ENCODE results near the gene NANOS2.
"Not testable (repeated sequence)": the region's sequence is repeated elsewhere in the genome, so short reads cannot be mapped to it uniquely, and the experiment has no call there.

NANOS2 gene

GRCh38 chr19:45927565-45928261 is 13.1 kb upstream of the NANOS2 start:
- peak; percentile 85 to 87 for DNase-seq

DNA sequence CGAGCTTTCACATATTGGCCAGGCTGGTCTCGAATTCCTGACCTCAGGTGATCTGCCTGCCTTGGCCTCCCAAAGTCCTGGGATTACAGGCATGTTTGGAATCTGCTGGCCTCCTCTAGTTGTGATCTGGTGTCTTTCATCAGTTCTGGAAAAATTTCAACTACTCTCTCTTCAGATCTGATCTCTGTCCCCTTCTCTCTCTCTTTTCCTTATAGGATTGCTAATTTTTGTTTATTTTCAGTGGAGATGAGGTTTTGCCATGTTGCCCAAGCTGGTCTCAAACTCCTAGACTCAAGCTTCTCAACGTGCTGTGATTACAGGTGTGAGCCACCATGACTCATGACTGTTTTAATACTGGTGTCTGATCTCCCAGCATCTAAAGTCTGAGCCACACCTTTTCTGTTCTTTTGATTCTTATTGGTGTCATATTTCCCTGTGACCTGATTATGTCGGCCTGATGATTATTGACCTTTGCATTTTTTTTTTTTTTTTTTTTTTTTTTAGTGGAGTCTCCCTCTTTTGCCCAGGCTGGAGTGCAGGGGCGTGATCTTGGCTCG is 10.4 kb upstream of the NANOS2 start:
- DNase-seq, result no peak

DNA sequence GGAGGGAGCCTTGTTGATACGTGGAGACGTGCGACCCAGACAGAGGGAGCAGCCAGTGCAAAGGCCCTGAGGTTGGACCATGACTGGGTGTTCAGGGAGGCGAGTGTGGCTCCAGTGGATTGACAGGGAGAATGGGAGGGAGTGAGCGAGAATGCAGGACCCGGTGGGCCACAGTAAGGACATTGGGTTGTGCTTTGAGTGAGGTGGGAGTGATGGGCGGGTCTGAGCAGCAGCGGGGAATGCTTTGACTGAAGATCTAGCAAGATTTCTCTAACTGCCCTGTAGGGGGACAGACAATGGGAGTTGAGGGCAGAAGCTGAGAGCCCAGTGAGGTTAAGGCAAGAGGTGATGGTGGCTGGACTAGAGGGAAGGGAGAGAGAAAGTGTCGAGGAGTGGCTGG is 7.7 kb upstream of the NANOS2 start:
- no peak for DNase-seq

- no peak for DNase-seq
These were observed 5.9 kb upstream of the NANOS2 start for GRCh38 chr19:45920458-45920857.

- DNase-seq, result no peak
These were observed 5.1 kb upstream of the NANOS2 start for GRCh38 chr19:45919678-45920077.

- no peak for DNase-seq
These were observed 4.1 kb upstream of the NANOS2 start for GRCh38 chr19:45918721-45919120.

DNA sequence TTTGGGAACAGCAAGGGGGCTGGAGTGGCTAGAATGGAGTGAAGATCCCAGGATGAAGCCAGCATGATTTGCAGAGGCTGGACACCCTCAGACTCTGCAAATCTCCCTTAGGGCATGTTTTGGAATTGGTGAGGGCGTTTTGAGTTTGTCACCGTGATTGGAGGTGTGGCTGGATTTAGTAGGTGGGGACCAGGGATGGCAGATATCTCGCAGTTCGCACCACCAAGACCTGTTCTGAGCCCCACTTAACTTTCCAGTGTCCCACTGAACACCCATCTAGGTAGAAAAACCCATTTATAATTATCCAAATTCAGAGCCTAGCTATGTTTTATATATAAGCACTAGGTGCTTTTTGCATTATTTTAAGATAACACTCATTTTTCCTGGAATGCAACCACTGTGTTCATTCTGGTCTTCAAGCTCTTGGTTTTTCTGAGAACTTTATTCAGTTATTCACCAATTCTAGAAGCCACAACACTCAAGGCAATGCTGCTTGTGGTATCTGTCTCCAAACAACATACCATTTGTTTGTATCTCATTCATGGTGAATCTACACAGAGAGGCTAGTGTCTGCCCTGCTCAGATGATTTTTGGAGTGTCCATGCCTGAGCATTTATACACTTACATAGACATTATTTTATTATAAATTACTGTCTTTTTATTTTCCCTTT is 3.0 kb upstream of the NANOS2 start:
- DNase-seq, result no peak

- DNase-seq, result no peak
These were observed 3.3 kb downstream of the NANOS2 start for GRCh38 chr19:45911291-45911690.

DNA sequence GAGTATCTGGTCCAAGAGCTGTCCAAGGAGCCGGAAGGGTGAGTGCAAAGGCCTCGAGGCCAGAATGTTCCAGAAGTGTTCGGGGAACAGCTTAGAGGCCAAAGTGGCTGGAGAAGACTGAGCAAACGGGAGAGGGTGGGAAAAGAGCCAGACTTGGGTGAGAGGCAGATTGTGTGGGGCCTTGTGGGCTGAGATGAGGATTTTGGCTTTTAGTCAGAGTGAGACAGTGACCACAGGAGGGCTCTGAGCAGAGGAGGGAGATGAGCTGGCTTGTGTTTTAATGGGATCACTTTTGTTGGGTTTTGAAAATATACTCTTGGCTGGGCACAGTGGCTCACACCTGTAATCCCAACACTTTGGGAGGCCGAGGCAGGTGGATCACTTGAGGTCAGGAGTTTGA is 5.6 kb downstream of the NANOS2 start:
- DNase-seq, result no peak

DNA sequence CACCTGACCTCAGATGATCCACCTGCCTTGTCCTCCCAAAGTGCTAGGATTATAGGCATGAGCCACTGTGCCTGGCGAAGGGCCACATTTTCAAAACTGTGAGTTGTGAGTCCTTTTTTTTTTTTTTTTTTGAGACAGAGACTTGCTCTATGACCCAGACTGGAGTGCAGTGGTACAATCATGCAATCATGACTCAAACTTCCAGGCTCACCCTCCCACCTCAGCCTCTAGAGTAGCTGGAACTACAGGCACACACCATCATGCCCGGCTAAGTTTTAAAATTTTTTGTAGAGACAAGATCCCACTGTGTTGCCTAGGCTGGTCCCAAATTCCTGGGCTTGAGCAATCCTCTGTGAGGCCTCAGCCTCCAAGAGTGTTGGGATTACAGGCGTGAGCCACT is 8.4 kb downstream of the NANOS2 start:
- DNase-seq, result no peak

DNA sequence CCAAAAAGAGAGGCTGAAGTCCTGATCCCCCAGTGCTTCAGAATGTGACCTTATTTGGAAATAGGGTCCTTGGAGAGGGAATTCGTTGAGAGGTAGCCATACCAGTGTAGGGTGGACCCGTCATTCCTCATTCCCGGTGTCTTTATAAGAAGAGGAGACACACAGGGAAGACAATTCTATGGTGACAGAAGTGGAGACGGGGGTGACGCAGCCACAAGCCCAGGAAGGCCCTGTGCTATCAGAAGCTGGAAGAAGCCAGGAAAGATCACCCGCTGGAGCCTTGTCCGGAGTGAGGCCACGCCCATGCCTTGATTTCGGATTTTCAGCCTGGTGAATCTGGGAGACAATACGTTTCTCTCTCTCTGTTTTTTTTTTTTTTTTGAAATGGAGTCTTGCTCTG is 9.6 kb downstream of the NANOS2 start:
- no peak for DNase-seq

- DNase-seq, result peak; percentile 98 to 99
These were observed 11.6 kb downstream of the NANOS2 start for GRCh38 chr19:45902651-45903625.

- DNase-seq, result no peak
These were observed 12.5 kb downstream of the NANOS2 start, which contains the start of gene MYPOP for GRCh38 chr19:45901912-45902650. MYPOP (minus strand) TSS chr19:45902613; CDS start chr19:45901773, 840 bp downstream.

- no peak for DNase-seq
These were observed 13.1 kb downstream of the NANOS2 start for GRCh38 chr19:45901432-45901911.

DNA sequence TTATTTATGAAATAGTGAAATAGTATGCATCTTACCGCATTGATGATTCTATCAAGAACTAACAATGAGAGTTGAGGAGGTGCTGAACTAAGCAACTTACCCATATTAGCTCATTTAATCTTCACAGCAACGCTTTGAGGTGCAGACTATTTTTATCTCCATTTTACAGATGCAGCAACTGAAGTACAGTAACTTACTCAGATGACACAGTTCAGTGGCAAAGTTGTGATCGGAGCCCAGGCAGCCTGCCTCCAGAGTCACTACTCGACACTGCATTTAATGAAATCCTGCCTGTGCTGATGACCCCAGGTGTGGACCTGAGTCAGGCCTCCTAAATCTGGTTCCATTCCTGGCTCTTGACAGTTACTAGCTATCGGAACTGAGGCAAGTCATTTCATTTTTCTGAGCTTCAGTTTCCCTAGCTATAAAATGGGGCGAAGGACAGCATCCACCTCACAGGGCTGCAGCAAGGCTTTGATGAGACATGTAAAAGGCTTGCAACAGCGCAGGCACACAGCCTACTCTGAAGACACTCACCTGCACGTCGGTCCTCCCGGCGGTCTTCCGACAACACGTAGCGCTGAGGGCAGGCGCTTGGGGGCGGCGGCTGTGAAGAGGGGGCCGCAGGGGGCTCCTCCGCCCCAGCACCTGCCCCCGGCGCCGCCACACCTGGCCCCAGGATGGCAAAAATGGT is 13.7 kb downstream of the NANOS2 start:
- DNase-seq, result no peak

- no peak for DNase-seq
These were observed 14.5 kb downstream of the NANOS2 start for GRCh38 chr19:45899919-45900589.

GRCh38 chr19:45899253-45899652 is 15.3 kb downstream of the NANOS2 start:
- no peak for DNase-seq

DNA sequence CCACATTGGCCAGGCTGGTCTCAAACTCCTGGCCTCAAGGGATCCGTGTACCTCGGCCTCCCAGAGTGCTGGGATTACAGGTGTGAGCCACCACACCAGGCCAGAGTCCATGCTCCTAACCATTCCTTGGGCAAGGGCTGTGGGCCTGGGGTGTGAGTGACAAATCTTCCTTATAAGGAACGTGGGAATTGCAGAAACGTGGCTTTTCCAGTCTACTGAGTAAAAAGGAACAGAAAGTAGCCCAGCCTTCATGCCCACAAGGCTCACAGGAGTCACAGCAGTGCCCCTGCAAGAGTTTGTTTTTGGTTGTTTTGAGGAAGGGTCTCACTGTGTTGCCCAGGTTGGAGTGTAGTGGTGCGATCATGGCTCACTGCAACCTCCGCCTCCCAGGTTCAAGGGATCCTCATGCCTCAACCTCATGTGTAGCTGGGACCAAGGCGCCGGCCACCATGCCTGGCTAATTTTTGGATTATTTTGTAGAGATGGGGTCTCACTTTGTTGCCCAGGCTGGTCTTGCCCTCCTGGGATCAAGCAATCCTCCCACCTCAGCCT is 17.2 kb downstream of the NANOS2 start:
- no peak for DNase-seq

GRCh38 chr19:45895983-45896599 is 18.5 kb downstream of the NANOS2 start:
- not testable (repeated sequence) for DNase-seq

DNA sequence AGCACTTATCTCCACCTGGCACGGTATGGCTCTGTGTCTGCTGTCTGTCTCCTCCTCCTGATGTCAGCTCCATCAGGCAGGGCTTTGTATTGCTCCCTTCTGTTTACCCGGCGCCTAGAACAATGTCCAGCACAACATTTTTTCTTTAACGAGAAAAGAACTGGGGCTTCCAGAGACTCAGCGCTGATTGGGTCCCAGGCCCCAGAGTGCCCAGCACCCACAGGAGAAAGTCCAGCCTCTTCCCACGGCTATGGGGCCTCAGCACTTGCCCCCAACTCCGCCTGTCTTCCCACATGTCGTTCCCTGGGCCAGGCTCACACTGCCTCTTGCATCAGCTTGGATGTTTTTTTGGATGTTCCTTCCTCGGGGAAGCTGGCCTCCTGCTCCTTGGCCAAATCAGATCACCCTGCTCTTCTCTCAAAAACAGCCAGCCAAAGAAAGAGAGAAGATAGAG is 19.0 kb downstream of the NANOS2 start:
- DNase-seq, result no peak

Data from activated CD4-positive, alpha-beta T cell treated with anti-CD3 and anti-CD28 coated beads, Interleukin-2, amount 50 U/mL, for 4 hours (primary cell).